CD4-positive, alpha-beta T cell treated with Interleukin-21 for 1 hour (primary cell): Measurements from ENCODE around the gene OR56B4.
"Not testable (repeated sequence)": the region's sequence is repeated elsewhere in the genome, so short reads cannot be mapped to it uniquely, and the experiment has no call there.

Experiments used
- DNase-seq: peaks from one replicate; pipeline ENCODE4 v3.0.0-alpha.2; 2020

The OR56B4 gene

DNA sequence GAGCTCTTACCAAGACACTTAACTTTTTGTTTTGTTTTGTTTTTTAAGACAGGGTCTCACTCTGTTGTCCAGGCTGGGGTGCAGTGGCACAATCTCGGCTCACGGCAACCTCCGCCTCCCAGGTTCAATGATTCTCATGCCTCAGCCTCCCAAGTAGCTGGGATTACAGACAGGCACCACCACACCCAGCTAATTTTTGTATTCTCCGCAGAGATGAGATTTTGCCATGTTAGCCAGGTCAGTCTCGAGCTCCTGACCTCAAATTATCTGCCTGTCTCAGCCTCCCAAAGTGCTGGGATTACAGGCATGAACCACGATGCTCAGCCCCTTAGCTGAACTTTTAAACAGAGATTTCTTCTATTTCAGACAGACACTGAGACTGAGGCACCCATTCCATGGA lies at the start of gene OR56B4:
OR56B4 (plus strand) TSS at position 301 of the 400 bp plus-strand sequence; CDS start at position 396, 95 bp downstream.
- not testable (repeated sequence) for DNase-seq

- no peak for DNase-seq
Measured at GRCh38 chr11:6061475-6061874, 46.0 kb upstream of the OR56B4 start.

- DNase-seq, result no peak
Measured at GRCh38 chr11:6062691-6063358, 44.7 kb upstream of the OR56B4 start.

DNA sequence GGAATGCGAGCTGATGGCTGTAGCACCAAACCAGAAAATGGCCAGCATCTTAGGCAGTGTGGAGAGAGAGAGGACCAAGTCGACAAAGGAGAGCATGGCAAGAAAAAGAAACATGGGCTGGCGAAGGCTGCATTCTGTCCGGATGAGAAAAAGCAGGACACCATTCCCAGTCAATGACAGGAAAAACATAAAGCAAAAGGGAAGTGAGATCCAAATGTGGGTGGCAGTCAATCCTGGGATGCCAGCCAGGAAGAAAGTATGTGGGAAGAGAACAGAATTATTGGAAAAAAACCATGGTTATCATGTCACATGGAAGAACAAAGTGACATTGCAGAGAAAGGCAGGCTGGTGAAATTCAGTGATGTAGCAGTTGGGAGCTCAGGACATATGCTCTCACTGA lies 40.0 kb upstream of the OR56B4 start:
- no peak for DNase-seq

GRCh38 chr11:6076443-6076842 lies 31.0 kb upstream of the OR56B4 start:
- DNase-seq, result not testable (repeated sequence)

DNA sequence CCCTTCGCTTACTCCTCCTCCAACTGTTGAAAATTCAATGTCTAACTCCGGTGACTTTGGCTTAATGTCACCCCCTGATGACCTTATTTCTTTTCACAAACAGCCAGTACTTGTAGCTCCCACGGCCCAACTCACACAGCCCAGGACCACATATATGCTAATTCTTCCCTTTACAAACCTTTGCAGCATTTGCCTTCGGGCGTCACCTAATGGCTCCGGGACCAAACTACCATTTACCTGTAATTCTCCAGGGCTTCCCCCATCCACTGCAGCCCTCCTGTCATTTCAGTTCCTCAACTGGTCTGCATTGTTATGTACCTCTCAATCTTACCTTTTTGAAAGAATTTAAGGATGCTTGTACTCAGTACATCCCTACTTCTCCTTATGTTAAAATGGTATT lies 29.8 kb upstream of the OR56B4 start:
- no peak for DNase-seq

DNA sequence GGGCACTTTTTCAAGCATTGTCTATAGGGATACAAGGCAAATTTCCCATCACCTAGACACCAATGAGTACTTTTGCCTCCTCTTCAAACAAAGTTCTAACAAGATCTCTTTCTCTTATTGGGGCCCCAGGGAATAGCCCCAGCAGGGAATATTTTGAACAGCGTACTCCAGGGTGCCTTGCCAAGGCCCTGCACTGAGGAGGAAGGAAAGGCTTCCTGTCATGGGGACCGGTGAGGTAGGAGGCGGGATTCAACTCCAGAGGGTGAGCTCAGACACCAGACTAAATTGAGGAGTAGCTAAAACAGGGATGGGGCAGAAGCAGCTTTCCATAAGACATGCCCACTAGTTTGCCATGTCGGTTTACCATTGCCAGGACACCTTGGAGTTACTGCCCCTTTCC lies 28.0 kb upstream of the OR56B4 start:
- no peak for DNase-seq

- DNase-seq, result no peak
Measured at GRCh38 chr11:6083129-6083528, 24.4 kb upstream of the OR56B4 start.

DNA sequence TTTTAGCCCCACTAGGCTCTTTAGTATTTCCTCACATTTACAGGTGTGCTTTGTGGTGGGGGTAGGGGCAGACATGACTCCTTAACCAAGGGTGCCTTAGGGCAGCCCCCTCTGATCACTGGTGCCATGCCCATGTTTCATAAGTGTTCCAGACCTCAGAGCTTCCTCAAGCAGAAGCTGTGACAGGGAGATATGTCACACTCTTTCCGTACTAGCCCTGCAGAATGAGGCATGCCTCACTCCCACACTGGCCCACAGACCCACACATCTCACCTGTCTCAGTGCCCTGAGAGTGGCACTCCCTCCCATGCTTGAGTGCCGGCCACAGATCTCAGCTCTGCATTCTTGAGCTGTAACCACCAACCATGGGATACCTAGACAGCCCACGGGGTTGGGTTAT lies 22.9 kb upstream of the OR56B4 start:
- no peak for DNase-seq

GRCh38 chr11:6094186-6094585 lies 13.3 kb upstream of the OR56B4 start:
- no peak for DNase-seq

DNA sequence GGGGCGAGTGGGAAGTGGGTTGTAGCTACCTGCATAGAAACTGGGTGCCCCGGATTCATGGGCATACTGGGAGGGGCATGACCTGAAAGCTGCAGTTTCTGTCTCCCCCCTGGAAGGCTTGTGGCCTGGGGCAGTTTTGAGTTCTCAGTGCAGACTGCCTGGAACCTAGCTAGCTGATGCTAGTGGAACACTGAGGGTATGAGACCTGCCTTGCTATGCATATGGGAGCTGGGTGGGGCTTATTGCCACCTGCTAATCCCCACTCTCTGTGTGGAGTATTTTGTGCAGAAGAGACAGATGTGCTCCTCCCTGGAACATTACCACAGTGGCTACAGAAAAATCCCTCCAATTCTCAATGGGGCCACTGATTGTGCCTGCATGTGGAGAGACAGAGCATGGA lies 11.7 kb upstream of the OR56B4 start:
- no peak for DNase-seq

DNA sequence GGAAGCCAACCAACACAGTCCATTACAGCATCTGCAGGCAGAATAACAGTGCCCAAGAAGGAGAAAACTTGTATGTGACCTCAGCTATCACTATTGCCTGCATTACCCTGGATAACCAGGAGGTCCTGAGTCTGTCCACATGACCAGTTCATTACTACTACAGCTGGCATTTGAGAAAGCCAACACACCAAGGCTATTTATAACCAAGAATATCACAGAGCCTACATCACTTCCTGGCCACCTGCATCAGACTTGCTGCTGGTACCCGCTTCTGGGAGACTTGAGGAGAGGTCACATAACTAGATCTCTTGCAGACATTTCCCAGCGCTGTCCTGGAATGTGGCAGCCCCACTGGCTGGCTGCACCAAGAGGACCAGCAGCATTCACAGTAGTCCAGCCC lies 11.1 kb upstream of the OR56B4 start:
- DNase-seq, result no peak

DNA sequence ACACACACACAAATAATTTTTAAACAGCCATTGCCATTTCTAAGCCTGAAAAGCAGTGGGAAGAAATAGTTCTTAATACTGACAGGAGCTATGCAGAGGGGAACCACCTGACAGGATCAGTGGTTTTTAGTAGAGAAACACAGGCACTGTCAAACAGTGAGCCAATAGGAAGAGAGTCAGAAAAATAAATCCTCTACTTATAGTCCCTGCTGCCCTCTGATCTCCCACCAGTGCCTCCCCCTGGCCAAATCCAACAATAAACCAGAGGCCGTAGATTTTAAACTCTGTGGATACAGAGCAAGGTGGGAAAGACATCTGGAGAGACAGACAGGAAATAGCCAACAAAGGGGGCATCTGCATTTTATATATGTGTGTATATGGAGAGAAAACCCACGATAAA lies 7.9 kb upstream of the OR56B4 start:
- no peak for DNase-seq

- no peak for DNase-seq
Measured at GRCh38 chr11:6110011-6110410, 2.5 kb downstream of the OR56B4 start.

- DNase-seq, result no peak
Measured at GRCh38 chr11:6111673-6112072, 4.2 kb downstream of the OR56B4 start.

GRCh38 chr11:6116638-6117037 lies 9.2 kb downstream of the OR56B4 start:
- no peak for DNase-seq

DNA sequence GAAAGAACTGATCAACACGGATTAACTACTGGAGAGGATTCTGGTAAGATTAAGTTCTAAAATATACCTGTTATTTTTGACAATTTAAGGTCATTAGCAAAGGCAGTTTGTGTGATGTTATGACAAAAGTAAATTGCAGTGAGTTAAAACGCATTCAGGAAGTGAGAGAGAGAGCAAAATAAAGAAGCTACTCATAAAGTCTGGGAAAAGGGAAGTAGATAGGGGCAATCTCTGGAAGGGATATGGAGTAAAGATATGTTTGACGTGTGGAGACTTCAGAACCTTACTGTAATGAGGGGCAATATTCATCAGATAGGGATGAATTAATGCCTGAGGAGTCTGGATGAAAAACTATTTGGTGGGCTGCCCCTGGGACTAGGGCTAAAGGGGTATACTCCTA lies 16.8 kb downstream of the OR56B4 start:
- no peak for DNase-seq

DNA sequence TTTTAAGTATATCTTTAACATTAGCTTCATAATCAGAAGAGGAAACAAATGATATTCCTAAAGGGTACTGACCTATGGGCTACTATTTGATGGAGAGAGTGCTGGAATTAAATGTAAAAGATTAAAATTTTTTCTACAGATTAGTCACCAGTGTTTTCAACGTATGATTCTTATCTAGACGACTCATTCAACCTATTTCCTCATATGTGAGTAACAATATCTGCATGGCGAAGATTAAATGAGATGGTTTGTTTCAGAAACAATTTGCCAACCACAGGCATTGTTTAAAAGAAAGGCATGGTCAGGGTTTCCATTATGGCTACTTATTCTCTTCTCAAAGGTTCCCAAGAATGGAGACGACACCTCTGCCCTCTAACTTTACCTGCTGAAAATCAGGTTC lies 20.4 kb downstream of the OR56B4 start:
- no peak for DNase-seq

GRCh38 chr11:6129011-6129410 lies 21.5 kb downstream of the OR56B4 start:
- DNase-seq, result no peak

DNA sequence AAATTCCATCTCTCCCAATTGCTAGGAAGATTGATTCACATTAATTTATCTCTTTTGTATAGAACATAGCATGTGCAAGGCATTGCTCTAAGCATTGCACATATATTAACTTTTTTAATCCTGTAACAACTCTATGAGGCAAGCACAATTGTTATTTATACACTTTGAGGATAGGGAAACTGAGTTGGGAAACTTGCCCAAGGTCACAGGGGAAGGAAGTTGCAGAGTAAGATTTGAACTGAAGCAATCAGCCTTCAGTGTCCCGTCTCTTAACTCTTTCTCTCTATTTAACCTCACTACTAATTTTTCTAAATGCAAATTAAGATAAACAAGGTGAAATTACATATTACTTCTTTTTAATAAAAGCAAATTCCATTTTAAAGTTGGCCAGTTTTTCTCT lies 22.2 kb downstream of the OR56B4 start:
- DNase-seq, result no peak

GRCh38 chr11:6132431-6132830 lies 24.9 kb downstream of the OR56B4 start:
- no peak for DNase-seq

DNA sequence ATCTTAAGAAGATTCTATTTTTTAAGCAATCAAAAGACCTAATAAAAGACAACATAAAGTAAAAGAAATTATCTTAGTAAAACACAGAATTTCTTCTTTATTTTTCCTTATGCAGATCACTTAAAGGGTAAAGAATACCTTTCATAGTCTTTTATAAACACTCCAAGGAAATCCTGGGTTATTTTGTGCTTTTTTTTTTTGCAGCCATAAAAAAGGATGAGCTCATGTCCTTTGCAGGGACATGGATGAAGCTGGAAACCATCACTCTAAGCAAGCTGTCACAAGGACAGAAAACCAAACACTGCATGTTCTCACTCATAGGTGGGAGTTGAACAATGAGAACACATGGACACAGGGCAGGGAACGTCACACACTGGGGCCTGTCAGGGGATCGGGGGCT lies 28.5 kb downstream of the OR56B4 start:
- DNase-seq, result not testable (repeated sequence)

- no peak for DNase-seq
Measured at GRCh38 chr11:6142936-6143335, 35.5 kb downstream of the OR56B4 start.

DNA sequence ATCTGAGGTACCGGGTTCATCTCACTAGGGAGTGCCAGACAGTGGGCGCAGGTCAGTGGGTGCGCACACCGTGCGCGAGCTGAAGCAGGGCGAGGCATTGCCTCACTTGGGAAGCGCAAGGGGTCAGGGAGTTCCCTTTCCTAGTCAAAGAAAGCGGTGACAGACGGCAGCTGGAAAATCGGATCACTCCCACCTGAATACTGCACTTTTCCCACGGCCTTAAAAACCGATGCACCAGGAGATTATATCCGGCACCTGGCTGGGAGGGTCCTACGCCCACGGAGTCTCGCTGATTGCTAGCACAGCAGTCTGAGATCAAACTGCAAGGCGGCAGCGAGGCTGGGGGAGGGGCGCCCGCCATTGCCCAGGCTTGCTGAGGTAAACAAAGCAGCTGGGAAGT lies 36.3 kb downstream of the OR56B4 start:
- DNase-seq, result not testable (repeated sequence)

DNA sequence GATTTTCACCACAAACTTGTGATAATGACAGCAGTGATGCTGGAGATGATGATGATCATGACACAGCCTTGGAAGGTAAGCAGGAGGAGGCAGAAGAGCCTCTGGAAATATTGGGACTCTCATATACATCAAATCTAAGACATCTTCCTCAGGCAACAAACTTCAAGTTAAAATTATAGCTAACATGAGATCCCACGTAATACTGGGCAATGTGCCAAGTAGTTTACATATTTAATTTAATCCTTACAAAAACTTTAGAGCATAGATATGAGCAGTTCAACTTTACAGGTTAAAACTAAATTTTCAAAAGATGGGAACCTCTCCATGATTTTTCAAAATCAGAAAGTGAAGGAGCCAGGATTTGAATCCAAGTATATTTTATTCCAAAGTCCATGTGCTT lies 43.6 kb downstream of the OR56B4 start:
- no peak for DNase-seq

DNA sequence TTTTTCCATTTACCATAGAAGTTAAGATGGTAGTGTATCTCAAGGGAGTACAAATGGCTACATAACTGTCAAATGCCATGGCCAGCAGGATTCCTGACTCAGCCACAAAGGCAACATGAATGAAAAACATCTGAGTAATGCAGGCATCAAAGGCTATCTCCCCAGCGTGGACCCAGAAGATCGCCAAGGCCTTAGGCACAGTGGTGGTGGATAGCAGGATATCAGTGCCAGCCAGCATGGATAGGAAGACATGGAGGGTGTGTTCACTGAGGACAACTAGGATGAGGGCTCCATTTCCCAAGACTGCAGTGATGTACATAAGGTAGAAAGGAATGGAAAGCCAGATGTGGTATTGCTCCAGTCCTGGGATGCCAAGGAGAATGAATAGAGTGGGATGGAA lies 44.6 kb downstream of the OR56B4 start:
- no peak for DNase-seq
